Osteoblast (primary cell): ENCODE data around the gene IFFO2. TPM values are rescaled to one million over a fixed set of nuclear protein-coding genes. Genes with fewer than 3 reads are reported as not detected.

Experiments used
- DNase-seq: peaks from one replicate; pipeline ENCODE4 v3.0.0; 2011; ENCODE audit warnings: low spot score, mixed read lengths; ENCODE audit not compliant: insufficient read length; ENCODE audit errors: missing footprints
- H2AFZ ChIP-seq: 2 replicates; pipeline ENCODE4 v1.6.0; 2011; ENCODE audit warnings: mild to moderate bottlenecking, low read length
- H3K27ac ChIP-seq: 2 replicates; pipeline ENCODE4 v1.5.1; 2011; ENCODE audit warnings: mild to moderate bottlenecking, low read depth, low read length, moderate library complexity
- H3K27me3 ChIP-seq: 2 replicates; pipeline ENCODE4 v1.6.0; 2012; ENCODE audit warnings: mild to moderate bottlenecking, control low read depth, inconsistent platforms, low read length, moderate library complexity; ENCODE audit not compliant: insufficient read depth
- H3K36me3 ChIP-seq: 2 replicates; pipeline ENCODE4 v1.5.1; 2011; ENCODE audit warnings: mild to moderate bottlenecking, low read length, control low read depth, moderate library complexity; ENCODE audit not compliant: insufficient read depth
- H3K4me1 ChIP-seq: 2 replicates; pipeline ENCODE4 v1.5.1; 2011; ENCODE audit warnings: mild to moderate bottlenecking, low read length, control low read depth, moderate library complexity; ENCODE audit not compliant: insufficient read depth
- H3K4me2 ChIP-seq: 2 replicates; pipeline ENCODE4 v1.6.0; 2011; ENCODE audit warnings: mild to moderate bottlenecking, low read length; ENCODE audit not compliant: insufficient read depth
- H3K4me3 ChIP-seq: fragments of 200-600 bp; sonication (generic); 3 replicates; pipeline ENCODE4 v1.5.1; 2012; ENCODE audit warnings: mild to moderate bottlenecking, low read length, inconsistent platforms; ENCODE audit not compliant: insufficient read depth
- H3K79me2 ChIP-seq: 2 replicates; pipeline ENCODE4 v1.6.0; 2012; ENCODE audit warnings: mild to moderate bottlenecking, low read length, control low read depth, inconsistent platforms; ENCODE audit not compliant: insufficient read depth
- H3K9me3 ChIP-seq: 2 replicates; pipeline ENCODE4 v1.5.1; 2011; ENCODE audit warnings: low read depth, low read length, control low read depth
- H4K20me1 ChIP-seq: 2 replicates; pipeline ENCODE4 v1.6.0; 2012; ENCODE audit warnings: mild to moderate bottlenecking, low read length, control low read depth; ENCODE audit not compliant: insufficient read depth
- CTCF ChIP-seq: IDR thresholded peaks from 2 replicates; pipeline ENCODE4 v1.5.1; 2011; ENCODE audit warnings: mild to moderate bottlenecking, low read depth, low read length, moderate library complexity; ENCODE audit errors: extremely low read depth
- total RNA-seq: library from RNA; depleted of rRNA; stranded (reverse); fragments of >200 nt; gene quantifications from 2 replicates; pipeline ENCODE4 v1.2.3, GENCODE V29; 2012

Gene IFFO2
- total RNA-seq, 1 donor, result 10.9 TPM

GRCh38 chr1:18902523-18903290 is 53.8 kb downstream of the IFFO2 start, which contains the start of gene ALDH4A1:
ALDH4A1 (minus strand) TSS chr1:18902555; CDS start chr1:18902523, 32 bp downstream.
- H3K79me2 ChIP-seq, result no peaks in the 10 kb centered on the region
- peak within 1 kb of the TSS; percentile 96 for H2AFZ ChIP-seq
- H3K27me3 ChIP-seq, result no peaks in the 10 kb centered on the region
- H3K4me2 ChIP-seq, result peak within 1 kb of the TSS; percentile 98
- peak within 1 kb of the TSS; percentile 91 for H3K4me3 ChIP-seq
- peaks cover 14% of the 10 kb centered on the region for H3K36me3 ChIP-seq
- peak; percentile 100 for DNase-seq
- H3K27ac ChIP-seq, result peak within 1 kb of the TSS; percentile 97
- peaks cover 19% of the 10 kb centered on the region for H3K4me1 ChIP-seq
- H4K20me1 ChIP-seq, result peaks cover 8% of the 10 kb centered on the region
- no peak for TF ChIP-seq CTCF
- H3K9me3 ChIP-seq, result no peaks in the 10 kb centered on the region

- Histone ChIP-seq H3K4me2 (peak overlapping the region; percentile 98), H2AFZ (peak overlapping the region; percentile 96), H3K27ac (peak overlapping the region; percentile 97), H3K9me3 (no peaks in the 10 kb centered on the region), H3K27me3 (no peaks in the 10 kb centered on the region), H3K36me3 (peaks cover 14% of the 10 kb centered on the region), H3K4me1 (peaks cover 13% of the 10 kb centered on the region), H3K79me2 (no peaks in the 10 kb centered on the region), H3K4me3 (peak overlapping the region; percentile 91), H4K20me1 (peaks cover 8% of the 10 kb centered on the region)
- peak; percentile 89 for DNase-seq
- no peak for TF ChIP-seq CTCF
Measured at GRCh38 chr1:18901952-18902522, 54.4 kb downstream of the IFFO2 start.

- Histone ChIP-seq H3K27me3 (no peaks in the 10 kb centered on the region), H2AFZ (no peak overlapping the region), H3K9me3 (no peaks in the 10 kb centered on the region), H3K4me3 (peak overlapping the region; percentile 91), H4K20me1 (peaks cover 4% of the 10 kb centered on the region), H3K4me2 (peak overlapping the region; percentile 98), H3K27ac (no peak overlapping the region), H3K4me1 (peaks cover 12% of the 10 kb centered on the region), H3K36me3 (peaks cover 8% of the 10 kb centered on the region), H3K79me2 (no peaks in the 10 kb centered on the region)
- DNase-seq, result peak; percentile 54
- no peak for TF ChIP-seq CTCF
Measured at GRCh38 chr1:18901147-18901951, 55.1 kb downstream of the IFFO2 start.
